ENCODE data around the gene MANSC4.

The MANSC4 gene

GRCh38 chr12:27779920-27780611 lies at the start of gene MANSC4, which contains the start of gene KLHL42:
TSS of gene MANSC4 (minus strand) at chr12:27780236. CDS start at chr12:27771276, 8,960 bp downstream.
TSS of gene KLHL42 (plus strand) at chr12:27780233. CDS start at chr12:27780331, 98 bp downstream.
- DNase-seq (ENCODE audit: low spot score): peak; percentile 94

GRCh38 chr12:27828196-27828595 lies 48.2 kb upstream of the MANSC4 start:
- no peak for DNase-seq (ENCODE audit: low spot score)

GRCh38 chr12:27826076-27826475 lies 46.0 kb upstream of the MANSC4 start:
- DNase-seq (ENCODE audit: low spot score): no peak

- no peak for DNase-seq (ENCODE audit: low spot score)
These were observed 44.2 kb upstream of the MANSC4 start for GRCh38 chr12:27824126-27824842.

GRCh38 chr12:27823038-27823437 lies 43.0 kb upstream of the MANSC4 start:
- no peak for DNase-seq (ENCODE audit: low spot score)

GRCh38 chr12:27822076-27822712 lies 42.2 kb upstream of the MANSC4 start:
- peak; percentile 62 for DNase-seq (ENCODE audit: low spot score)

GRCh38 chr12:27821259-27821973 lies 41.4 kb upstream of the MANSC4 start:
- peak; percentile 81 for DNase-seq (ENCODE audit: low spot score)

- DNase-seq (ENCODE audit: low spot score): no peak
These were observed 40.5 kb upstream of the MANSC4 start for GRCh38 chr12:27820564-27820963.

- DNase-seq (ENCODE audit: low spot score): no peak
These were observed 38.4 kb upstream of the MANSC4 start for GRCh38 chr12:27818401-27818918.

GRCh38 chr12:27817766-27818165 lies 37.7 kb upstream of the MANSC4 start:
- DNase-seq (ENCODE audit: low spot score): no peak

GRCh38 chr12:27814851-27815591 lies 35.0 kb upstream of the MANSC4 start:
- DNase-seq (ENCODE audit: low spot score): peak; percentile 29

GRCh38 chr12:27814411-27814810 lies 34.4 kb upstream of the MANSC4 start:
- DNase-seq (ENCODE audit: low spot score): no peak

- no peak for DNase-seq (ENCODE audit: low spot score)
These were observed 32.5 kb upstream of the MANSC4 start for GRCh38 chr12:27812502-27812901.

- DNase-seq (ENCODE audit: low spot score): peak; percentile 17
These were observed 30.7 kb upstream of the MANSC4 start for GRCh38 chr12:27810756-27811155.

GRCh38 chr12:27808841-27809240 lies 28.8 kb upstream of the MANSC4 start:
- DNase-seq (ENCODE audit: low spot score): no peak

- DNase-seq (ENCODE audit: low spot score): no peak
These were observed 27.1 kb upstream of the MANSC4 start for GRCh38 chr12:27807063-27807703.

- DNase-seq (ENCODE audit: low spot score): no peak
These were observed 26.2 kb upstream of the MANSC4 start for GRCh38 chr12:27806259-27806658.

- no peak for DNase-seq (ENCODE audit: low spot score)
These were observed 25.2 kb upstream of the MANSC4 start for GRCh38 chr12:27805238-27805637.

GRCh38 chr12:27802936-27803335 lies 22.9 kb upstream of the MANSC4 start:
- DNase-seq (ENCODE audit: low spot score): no peak

- DNase-seq (ENCODE audit: low spot score): no peak
These were observed 22.5 kb upstream of the MANSC4 start for GRCh38 chr12:27802511-27802910.

- DNase-seq (ENCODE audit: low spot score): no peak
These were observed 21.6 kb upstream of the MANSC4 start for GRCh38 chr12:27801630-27802029.

Data from AG20443 (cell line).